ENCODE data around the gene ANO1.

ANO1 gene

GRCh38 chr11:70097783-70098563 lies 19.9 kb downstream of the ANO1 start:
- TF ChIP-seq RAD21 (IDR thresholded peaks at IDR 0.05; ENCODE audit: low read depth) (no peak), CREB1 (IDR thresholded peaks at IDR 0.05; ENCODE audit: low read depth) (no peak), TCF12 (IDR thresholded peaks at IDR 0.05; ENCODE audit: low read depth) (no peak), EGR1 (IDR thresholded peaks at IDR 0.05) (no peak), REST (IDR thresholded peaks at IDR 0.05; ENCODE audit: low read depth) (no peak), NFIC (IDR thresholded peaks at IDR 0.05) (no peak), USF1 (IDR thresholded peaks at IDR 0.05) (no peak), TAF1 (IDR thresholded peaks at IDR 0.05; ENCODE audit: low read depth) (no peak), CEBPB (IDR thresholded peaks at IDR 0.05) (no peak), FOXM1 (IDR thresholded peaks at IDR 0.05; ENCODE audit: borderline replicate concordance, low read depth) (no peak), TEAD4 (IDR thresholded peaks at IDR 0.05) (no peak), ZBTB7A (IDR thresholded peaks at IDR 0.05; ENCODE audit: low read depth) (no peak), MAX (IDR thresholded peaks at IDR 0.05) (no peak), YY1 (IDR thresholded peaks at IDR 0.05; ENCODE audit: low read depth) (no peak), EP300 (IDR thresholded peaks at IDR 0.05; ENCODE audit: borderline replicate concordance) (no peak)

GRCh38 chr11:70098936-70099335 lies 20.8 kb downstream of the ANO1 start:
- no peak for TF ChIP-seq CREB1 (IDR thresholded peaks at IDR 0.05; ENCODE audit: low read depth)
- TF ChIP-seq REST (IDR thresholded peaks at IDR 0.05; ENCODE audit: low read depth), result no peak

GRCh38 chr11:70099578-70100279 lies 21.6 kb downstream of the ANO1 start:
- TF ChIP-seq ZBTB7A (IDR thresholded peaks at IDR 0.05; ENCODE audit: low read depth), result no peak
- TF ChIP-seq USF1 (IDR thresholded peaks at IDR 0.05), result no peak
- no peak for TF ChIP-seq FOXM1 (IDR thresholded peaks at IDR 0.05; ENCODE audit: borderline replicate concordance, low read depth)
- TF ChIP-seq NFIC (IDR thresholded peaks at IDR 0.05), result no peak
- TF ChIP-seq CEBPB (IDR thresholded peaks at IDR 0.05), result no peak
- TF ChIP-seq REST (IDR thresholded peaks at IDR 0.05; ENCODE audit: low read depth), result no peak
- no peak for TF ChIP-seq TEAD4 (IDR thresholded peaks at IDR 0.05)
- no peak for TF ChIP-seq CREB1 (IDR thresholded peaks at IDR 0.05; ENCODE audit: low read depth)
- no peak for TF ChIP-seq RAD21 (IDR thresholded peaks at IDR 0.05; ENCODE audit: low read depth)
- TF ChIP-seq EP300 (IDR thresholded peaks at IDR 0.05; ENCODE audit: borderline replicate concordance), result no peak
- TF ChIP-seq TCF12 (IDR thresholded peaks at IDR 0.05; ENCODE audit: low read depth), result no peak
- TF ChIP-seq MAX (IDR thresholded peaks at IDR 0.05), result no peak
- TF ChIP-seq TAF1 (IDR thresholded peaks at IDR 0.05; ENCODE audit: low read depth), result no peak
- no peak for TF ChIP-seq YY1 (IDR thresholded peaks at IDR 0.05; ENCODE audit: low read depth)
- no peak for TF ChIP-seq EGR1 (IDR thresholded peaks at IDR 0.05)

GRCh38 chr11:70100280-70100603 lies 22.1 kb downstream of the ANO1 start:
- no peak for TF ChIP-seq NFIC (IDR thresholded peaks at IDR 0.05)
- TF ChIP-seq FOXM1 (IDR thresholded peaks at IDR 0.05; ENCODE audit: borderline replicate concordance, low read depth), result no peak
- no peak for TF ChIP-seq TCF12 (IDR thresholded peaks at IDR 0.05; ENCODE audit: low read depth)
- TF ChIP-seq REST (IDR thresholded peaks at IDR 0.05; ENCODE audit: low read depth), result no peak

Measured in Ishikawa (cell line).